Activated naive CD4-positive, alpha-beta T cell treated with anti-CD3 and anti-CD28 coated beads, Interleukin-2, amount 50 U/mL, for 72 hours (primary cell): ENCODE data around the gene PTH2. TPM values are rescaled to one million over a fixed set of nuclear protein-coding genes. Genes with fewer than 3 reads are reported as not detected.

ENCODE experiments used
- ATAC-seq, 2 donors: fragments of 150-1000 bp; cut with Tn5 transposase; 2 replicates each; pipeline ENCODE4 v1.10.0; 2021; ENCODE audit warnings: mild to moderate bottlenecking in 2 of 2, moderate library complexity in 2 of 2
- DNase-seq, 2 donors: peaks; one replicate each; pipeline ENCODE4 v3.0.0; 2021 to 2022; ENCODE audit warnings: low spot score in 2 of 2
- H3K27ac Mint-ChIP-seq, 2 donors: one replicate each; pipeline ENCODE4 v1.8.0; 2022; ENCODE audit warnings: mild to moderate bottlenecking in 2 of 2, mixed read lengths in 2 of 2
- H3K36me3 Mint-ChIP-seq, 2 donors: one replicate each; pipeline ENCODE4 v1.8.0; 2022; ENCODE audit warnings: mixed read lengths in 2 of 2
- H3K9me3 Mint-ChIP-seq, 2 donors: one replicate each; pipeline ENCODE4 v1.8.0; 2022; ENCODE audit warnings: mixed read lengths in 2 of 2
- total RNA-seq, 2 donors: library from RNA; stranded (reverse); gene quantifications; one replicate each; pipeline ENCODE4 v1.2.3, GENCODE V29; 2022

Gene PTH2
- total RNA-seq, 2 donors from 2014 or later, result not detected

DNA sequence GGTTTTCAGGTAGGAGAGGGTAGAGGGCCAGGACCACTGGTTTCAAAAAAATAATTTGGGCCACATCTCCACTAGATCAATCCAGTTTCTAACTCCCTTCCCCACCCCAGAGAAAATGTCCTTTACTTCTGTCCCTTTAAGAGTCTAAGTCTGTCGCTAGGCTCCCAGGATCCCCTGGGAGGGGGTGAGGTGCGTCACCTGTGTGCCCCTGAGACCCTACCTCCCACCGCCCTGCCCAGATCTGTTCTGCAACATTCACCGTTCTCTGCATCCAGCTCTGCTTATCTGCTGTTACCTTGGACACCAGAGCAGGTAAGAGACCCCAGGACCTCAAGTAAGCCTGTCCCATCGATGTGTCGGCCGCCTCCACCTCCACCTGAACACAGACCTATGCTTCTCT is 1.9 kb upstream of the PTH2 start, which contains the start of gene GFY:
Gene GFY, plus strand, starts transcription at position 211 of the 400 bp plus-strand sequence. CDS start 1,043 bp downstream, outside the sequence.
- no peak for DNase-seq
- no peaks in the 10 kb centered on the region for H3K9me3 Mint-ChIP-seq
- no peak within 1 kb of the TSS for H3K27ac Mint-ChIP-seq
- ATAC-seq, result no peak
- peaks cover 0 to 24% of the 10 kb centered on the region in 2 donors for H3K36me3 Mint-ChIP-seq

DNA sequence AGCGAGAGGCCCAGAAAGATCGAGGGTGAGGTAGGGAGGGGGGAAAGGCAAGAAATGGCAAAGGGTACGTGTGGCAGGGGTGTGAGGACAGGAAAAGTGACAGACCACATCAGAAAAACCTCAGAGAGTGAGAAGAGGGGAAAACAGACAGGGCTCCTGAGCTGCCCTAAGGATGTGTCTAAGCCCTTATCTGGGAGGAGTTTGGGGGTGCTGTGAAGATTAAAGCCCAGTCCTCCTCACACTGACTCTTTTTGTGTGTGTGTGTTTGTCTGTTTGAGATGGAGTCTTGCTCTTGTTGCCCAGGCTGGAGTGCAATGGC is 703 bp upstream of the PTH2 start:
- Mint-ChIP-seq H3K27ac (peak overlapping the region in 1 of 2 donors; percentile 9), H3K9me3 (no peaks in the 10 kb centered on the region), H3K36me3 (peaks cover 0 to 18% of the 10 kb centered on the region in 2 donors)
- ATAC-seq (peak; percentile 30 to 70), DNase-seq (no peak)

DNA sequence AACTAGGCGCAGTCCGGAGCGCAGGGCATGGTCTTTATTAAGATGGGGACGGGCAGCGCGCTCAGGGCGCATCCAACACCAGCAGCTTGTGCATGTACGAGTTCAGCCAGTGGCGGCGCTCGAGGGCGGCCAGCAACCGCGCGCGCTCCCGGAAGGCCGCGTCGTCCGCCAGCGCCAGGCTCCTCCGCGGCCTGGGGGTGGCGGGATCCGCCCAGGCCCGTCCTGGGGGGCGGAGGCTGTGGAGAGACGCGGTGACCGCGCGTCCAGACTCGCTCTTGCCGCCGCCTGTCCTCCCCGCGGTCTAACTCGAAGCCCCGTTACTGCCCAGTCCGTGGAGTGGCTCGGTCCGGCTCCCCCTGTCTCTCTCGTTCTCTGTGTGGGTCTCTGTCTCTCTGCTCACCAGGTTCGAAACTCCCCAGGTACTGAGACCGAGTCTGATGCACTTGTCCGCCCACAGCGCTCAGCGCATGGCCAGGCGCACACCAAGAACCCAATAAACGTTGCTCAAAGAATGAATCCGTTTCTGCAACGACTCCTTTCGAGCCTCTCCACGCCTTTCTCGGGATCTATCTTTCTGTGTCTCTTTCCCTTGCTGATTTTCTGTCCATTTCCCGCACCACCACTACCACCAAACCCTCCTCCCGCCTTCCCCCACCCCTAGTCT is 702 bp downstream of the PTH2 start:
- peak in 1 of 2 donors; percentile 78 for DNase-seq
- H3K27ac Mint-ChIP-seq, result no peak overlapping the region
- peaks cover 0 to 18% of the 10 kb centered on the region in 2 donors for H3K36me3 Mint-ChIP-seq
- peak; percentile 72 for ATAC-seq
- no peaks in the 10 kb centered on the region for H3K9me3 Mint-ChIP-seq

DNA sequence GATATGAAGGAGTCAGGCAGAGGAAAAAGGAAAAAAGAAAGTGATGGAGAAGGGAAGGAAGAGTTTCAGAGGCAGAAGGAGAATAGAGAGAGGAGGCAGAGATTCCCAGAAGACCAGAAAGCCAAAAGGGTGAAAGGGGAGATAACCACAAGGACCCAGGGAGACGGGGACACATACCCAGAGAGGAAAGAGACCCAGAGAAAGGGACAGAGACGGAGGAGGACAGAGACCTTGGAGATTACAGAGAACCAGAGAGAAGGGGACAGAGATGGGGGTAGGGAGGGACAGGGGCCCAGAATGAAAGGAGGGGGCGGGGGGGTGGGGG is 1.4 kb downstream of the PTH2 start:
- Mint-ChIP-seq H3K27ac (no peak overlapping the region), H3K36me3 (peaks cover 0 to 13% of the 10 kb centered on the region in 2 donors), H3K9me3 (no peaks in the 10 kb centered on the region)
- no peak for DNase-seq
- ATAC-seq, result no peak

DNA sequence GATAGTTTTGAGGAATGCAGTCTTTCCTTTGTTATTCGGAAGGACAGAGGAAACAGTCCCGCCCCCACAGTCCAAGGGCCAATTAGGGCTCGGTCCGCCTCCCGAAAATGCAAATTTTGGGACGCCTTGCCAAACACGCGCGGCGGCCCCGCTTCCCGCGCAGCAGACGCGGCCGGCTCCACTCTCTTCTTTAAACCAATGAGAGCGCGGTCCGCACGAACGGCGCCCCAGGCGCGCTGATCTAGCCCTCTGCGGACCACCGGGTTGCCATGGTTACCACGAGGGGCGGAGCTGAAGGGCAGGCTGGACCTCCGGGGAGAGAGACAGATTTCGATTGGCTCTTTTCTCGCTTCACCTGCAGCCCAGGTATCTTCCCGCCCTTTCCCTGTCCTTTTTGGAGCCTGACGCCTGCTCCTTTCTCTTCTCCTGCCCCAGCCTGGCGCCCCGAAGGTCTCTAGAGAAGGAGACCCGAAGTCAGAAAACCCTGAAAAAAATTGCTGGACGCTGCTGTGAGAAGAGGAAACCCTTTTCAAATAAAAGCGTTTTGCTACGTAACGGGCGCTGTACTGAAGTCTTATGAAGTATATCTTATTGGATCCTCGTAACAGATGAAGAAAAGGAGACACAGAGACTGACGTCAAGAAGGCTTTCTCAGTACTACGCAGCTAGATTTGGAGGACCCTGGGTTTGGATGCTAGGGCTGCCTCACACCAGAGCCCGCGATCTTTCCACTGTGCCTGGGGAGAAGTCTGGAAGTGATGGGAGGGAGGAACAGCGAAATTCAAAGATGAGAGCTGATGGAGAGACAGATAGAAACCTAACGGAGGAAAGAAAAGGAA is 2.0 kb downstream of the PTH2 start:
- peaks cover 0 to 8% of the 10 kb centered on the region in 2 donors for H3K36me3 Mint-ChIP-seq
- H3K27ac Mint-ChIP-seq, result no peak overlapping the region
- ATAC-seq (peak in 1 of 2 donors; percentile 63), DNase-seq (peak in 1 of 2 donors; percentile 64)
- no peaks in the 10 kb centered on the region for H3K9me3 Mint-ChIP-seq

DNA sequence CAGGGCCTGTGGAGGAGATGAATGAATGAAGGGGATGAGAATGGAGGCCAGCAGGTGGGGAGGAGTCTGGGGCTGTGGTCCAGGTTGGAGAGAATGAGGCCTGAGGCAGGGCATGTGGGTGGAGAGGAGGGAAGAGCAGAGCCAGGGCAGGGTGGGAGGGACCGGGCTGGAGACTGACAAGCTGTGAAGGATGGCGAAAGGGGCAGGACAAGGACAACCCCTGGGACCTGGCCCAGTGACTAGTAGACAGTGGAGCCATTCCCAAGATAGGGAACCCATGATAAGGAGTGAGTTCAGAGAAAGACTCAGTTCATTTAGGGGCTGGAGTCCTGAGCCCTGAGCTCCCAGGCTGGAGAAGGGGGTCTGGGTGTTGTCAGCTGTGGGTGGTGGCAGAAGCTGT is 3.0 kb downstream of the PTH2 start:
- H3K9me3 Mint-ChIP-seq, result no peaks in the 10 kb centered on the region
- no peak for DNase-seq

DNA sequence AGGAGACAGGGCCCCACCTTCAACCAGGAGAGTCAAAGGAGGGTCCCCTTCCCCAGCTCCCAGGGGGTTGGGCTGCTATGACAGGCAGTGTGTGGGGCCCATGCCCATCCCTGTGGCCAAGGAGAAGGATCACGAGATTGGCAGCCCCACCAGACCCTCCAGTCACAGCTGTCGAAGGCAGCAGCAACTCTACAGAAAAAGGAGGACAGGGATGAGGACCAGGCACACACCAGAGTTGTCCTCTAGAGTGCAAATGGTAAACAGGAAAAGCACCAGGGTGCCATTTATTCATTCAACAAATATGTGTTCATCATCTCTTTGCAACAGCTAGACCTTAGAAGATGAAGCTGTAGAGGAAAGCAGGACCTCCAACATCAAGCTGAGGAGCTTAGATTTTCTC is 4.1 kb downstream of the PTH2 start:
- H3K9me3 Mint-ChIP-seq, result no peaks in the 10 kb centered on the region

More for the DNA sequence above, 3.0 kb downstream of the PTH2 start:
- peak overlapping the region in 1 of 2 donors; percentile 11 for H3K27ac Mint-ChIP-seq
- H3K36me3 Mint-ChIP-seq, result peaks cover 0 to 5% of the 10 kb centered on the region in 2 donors
- ATAC-seq, result no peak

DNA sequence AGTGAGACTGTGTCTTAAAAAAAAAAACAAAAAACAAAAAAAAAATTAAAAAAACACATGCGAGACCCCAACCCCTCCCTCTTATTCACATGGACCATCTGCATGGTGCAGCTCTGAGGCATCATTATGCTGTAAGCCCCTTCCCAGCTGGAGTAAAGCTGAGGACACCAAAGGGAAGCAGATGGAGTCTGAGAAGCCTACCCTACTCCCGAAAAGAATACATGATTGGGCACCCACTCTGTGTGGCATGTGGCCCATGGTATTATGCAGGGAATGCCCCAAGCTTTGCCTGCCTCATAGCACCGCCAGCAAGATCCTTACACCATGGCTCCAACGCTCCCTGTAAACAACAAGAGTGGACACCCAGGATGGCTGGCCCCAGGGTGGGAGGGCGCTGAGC is 4.7 kb downstream of the PTH2 start:
- ATAC-seq (no peak), DNase-seq (no peak)
- Mint-ChIP-seq H3K9me3 (no peaks in the 10 kb centered on the region), H3K36me3 (peaks cover 0 to 5% of the 10 kb centered on the region in 2 donors), H3K27ac (no peak overlapping the region)

More for the DNA sequence above, 4.1 kb downstream of the PTH2 start:
- DNase-seq (no peak), ATAC-seq (no peak)
- Mint-ChIP-seq H3K27ac (no peak overlapping the region), H3K36me3 (peaks cover 0 to 5% of the 10 kb centered on the region in 2 donors)

DNA sequence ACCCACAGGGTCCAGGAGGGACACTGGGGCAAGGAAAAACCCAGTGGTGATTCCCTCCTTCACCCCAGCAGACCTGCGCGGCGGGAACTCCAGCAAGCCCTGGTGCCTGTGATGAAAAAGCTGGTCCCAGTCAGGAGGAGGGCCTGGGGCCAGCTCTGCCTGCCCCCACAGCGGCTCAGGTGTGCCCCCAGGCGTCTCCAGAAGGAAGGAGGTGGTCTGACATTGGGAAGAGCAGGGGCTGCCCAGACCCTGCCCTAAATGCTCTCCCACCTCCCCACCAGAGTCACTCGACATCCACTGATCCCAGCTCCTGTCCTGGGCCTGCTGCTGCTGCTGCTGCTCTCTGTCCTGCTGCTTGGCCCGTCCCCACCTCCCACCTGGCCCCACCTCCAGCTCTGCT is 6.2 kb downstream of the PTH2 start:
- Mint-ChIP-seq H3K9me3 (no peaks in the 10 kb centered on the region), H3K27ac (no peak overlapping the region), H3K36me3 (peaks cover 0 to 5% of the 10 kb centered on the region in 2 donors)
- no peak for ATAC-seq
- no peak for DNase-seq

DNA sequence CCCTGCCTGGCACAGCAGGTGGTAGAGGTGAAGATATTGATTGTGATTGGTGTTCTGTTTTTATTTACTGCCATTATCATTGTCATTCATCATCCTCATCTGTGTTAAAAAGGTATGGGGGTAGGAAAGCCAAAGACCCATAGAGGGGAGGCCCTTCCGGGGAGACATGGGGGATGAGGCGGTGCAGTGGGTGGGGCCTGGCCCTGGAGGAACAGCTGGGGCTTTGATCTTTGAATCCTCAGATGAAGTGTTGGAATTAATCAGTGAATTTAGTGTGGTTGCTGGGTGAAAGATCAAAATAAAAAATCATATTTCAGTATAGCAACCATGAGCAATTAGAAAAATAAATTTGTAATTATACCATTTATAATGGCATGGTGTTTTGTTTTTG is 7.4 kb downstream of the PTH2 start:
- no peak for ATAC-seq
- no peak for DNase-seq
- H3K27ac Mint-ChIP-seq, result no peak overlapping the region
- no peaks in the 10 kb centered on the region for H3K9me3 Mint-ChIP-seq
- no peaks in the 10 kb centered on the region for H3K36me3 Mint-ChIP-seq

DNA sequence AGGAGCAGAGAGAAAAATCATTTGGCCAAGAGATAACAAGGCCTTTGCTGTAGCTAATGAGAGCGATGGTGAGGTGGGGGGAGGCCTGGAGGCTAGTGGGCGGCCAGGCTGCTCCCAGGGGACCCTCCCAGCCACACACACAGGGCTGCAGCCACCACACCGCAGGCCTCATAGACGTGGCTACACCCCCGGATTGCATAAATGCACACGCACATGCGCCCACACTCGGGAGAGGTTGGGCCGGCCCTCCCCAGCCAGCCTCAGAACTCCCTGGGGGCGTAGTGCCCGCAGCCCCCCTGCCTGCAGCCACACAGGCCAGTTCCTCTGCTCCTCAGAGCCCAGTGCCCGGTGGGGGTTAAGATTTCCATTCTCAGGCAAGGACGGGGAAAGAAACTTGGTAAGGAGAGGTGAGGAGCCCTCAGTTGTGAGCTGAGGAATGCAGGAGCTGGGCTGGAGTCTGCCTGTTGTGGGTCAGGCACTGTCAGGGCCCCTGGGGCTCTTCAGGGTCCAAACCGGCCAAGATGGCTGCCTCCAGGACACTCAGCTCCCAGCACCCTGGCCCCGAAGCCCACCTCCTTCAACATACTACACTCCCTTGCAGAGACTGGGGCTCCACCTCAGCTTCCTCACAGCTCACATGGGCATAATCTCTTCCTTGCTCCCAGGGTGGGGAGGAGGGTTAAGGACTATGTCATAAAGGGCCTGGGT is 8.0 kb downstream of the PTH2 start:
- H3K9me3 Mint-ChIP-seq, result no peaks in the 10 kb centered on the region
- H3K36me3 Mint-ChIP-seq, result no peaks in the 10 kb centered on the region
- DNase-seq (no peak), ATAC-seq (no peak)
- no peak overlapping the region for H3K27ac Mint-ChIP-seq

DNA sequence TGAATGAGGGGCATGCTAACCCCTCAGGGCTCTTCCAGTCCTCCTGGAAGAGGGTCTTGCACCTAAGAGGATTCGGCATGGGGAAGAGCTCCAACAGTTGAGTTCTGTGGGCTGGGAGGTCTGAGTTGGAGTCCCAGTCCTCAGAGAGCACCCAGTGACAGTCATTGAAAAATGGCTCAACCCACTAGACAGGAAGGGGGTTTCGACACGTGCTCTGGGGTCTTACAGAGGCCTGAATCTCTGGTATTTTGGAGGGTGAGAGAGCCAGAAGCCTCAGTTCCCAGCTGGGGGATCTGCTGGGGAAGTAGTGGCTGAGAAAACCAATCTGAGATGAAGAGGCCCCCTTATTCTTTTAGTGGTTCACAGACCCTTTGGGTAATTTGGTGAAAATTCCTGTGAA is 9.0 kb downstream of the PTH2 start:
- H3K36me3 Mint-ChIP-seq, result no peaks in the 10 kb centered on the region
- ATAC-seq (no peak), DNase-seq (no peak)
- no peak overlapping the region for H3K27ac Mint-ChIP-seq
- peaks cover 0 to 5% of the 10 kb centered on the region in 2 donors for H3K9me3 Mint-ChIP-seq

DNA sequence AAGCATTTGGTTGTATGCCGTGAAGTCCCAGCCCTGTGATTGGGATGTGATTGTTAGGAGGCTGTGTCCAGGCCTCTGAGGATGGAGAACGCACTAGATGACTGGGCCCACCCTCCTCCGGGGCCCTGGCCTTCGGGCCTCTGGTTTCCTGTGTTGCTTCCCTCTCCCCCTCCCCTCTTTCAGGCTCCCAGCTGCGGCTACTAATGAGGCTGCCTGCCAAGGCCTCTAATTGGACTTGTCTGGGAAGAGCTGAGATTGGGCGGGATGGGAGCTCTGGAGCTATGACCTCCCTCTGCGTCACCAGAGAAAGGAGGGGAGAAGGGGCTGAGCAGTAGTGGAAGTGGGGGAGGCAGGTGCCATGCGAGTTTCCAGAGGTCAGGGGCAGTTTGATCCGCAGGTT is 9.9 kb downstream of the PTH2 start:
- H3K36me3 Mint-ChIP-seq, result no peaks in the 10 kb centered on the region
- no peak for DNase-seq
- no peak overlapping the region for H3K27ac Mint-ChIP-seq
- peaks cover 0 to 6% of the 10 kb centered on the region in 2 donors for H3K9me3 Mint-ChIP-seq
- ATAC-seq, result no peak

DNA sequence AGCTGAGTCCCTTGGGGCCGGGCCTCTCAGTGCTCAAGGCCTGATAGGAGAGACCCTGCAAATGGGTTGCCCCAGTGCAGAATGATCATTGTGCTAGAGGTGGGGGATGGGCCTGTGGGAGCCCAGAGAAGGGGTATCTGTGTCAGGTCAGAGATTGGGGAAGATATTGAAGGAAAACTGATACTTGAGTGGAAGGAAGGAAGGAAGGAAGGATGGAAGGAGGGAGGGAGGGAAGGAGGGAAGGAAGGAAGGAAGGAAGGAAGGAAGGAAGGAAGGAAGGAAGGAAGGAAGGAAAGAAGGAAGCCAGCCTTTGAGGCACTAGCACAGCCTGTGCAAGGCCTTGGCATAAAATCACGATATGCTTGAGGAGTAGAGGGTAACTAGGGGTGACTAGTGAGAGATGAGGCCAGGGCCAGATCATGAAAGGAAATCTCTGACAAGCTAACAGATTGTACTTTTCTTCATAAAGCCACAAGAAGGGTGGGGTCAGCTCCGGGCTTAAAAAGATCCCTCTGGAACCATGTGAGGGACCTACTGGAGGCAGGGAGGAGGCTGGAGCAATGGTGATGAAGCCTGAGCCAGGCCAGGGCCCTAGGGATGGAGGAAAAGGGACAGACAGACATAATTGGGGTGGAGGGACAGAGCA is 11.4 kb downstream of the PTH2 start:
- Mint-ChIP-seq H3K27ac (peak overlapping the region in 1 of 2 donors; percentile 6), H3K36me3 (no peaks in the 10 kb centered on the region), H3K9me3 (peaks cover 0 to 6% of the 10 kb centered on the region in 2 donors)
- DNase-seq (no peak), ATAC-seq (no peak)

DNA sequence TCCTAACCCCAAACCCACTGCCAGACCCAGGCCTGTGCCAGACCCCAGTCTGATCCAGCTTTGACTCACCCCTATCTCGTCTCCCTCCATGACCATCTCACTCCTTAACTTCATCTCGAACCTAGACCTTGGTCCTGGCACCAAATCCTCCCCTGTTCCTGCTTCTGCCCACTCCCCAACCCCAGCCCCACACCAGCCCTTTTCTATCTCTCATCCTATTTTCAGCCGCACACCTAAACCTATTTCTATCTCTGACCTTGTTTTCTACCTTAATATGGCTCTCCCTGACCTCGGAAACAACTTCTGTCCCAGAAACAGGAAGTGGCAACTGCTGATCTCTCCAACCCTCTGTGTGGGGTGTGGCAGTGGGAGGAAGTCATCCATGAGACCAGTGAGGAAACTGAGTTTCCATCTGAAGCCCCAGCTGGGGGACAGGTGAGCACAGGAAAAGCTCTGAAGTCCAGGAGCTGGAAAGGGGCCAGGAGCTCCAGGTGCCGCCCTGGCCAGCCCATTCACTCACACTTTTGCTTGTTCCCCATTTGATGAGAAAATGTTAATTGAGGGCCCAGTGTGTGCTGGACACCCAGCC is 13.7 kb downstream of the PTH2 start:
- peak overlapping the region; percentile 87 to 92 for H3K27ac Mint-ChIP-seq
- peaks cover 0 to 6% of the 10 kb centered on the region in 2 donors for H3K9me3 Mint-ChIP-seq
- peak; percentile 44 to 74 for ATAC-seq

DNA sequence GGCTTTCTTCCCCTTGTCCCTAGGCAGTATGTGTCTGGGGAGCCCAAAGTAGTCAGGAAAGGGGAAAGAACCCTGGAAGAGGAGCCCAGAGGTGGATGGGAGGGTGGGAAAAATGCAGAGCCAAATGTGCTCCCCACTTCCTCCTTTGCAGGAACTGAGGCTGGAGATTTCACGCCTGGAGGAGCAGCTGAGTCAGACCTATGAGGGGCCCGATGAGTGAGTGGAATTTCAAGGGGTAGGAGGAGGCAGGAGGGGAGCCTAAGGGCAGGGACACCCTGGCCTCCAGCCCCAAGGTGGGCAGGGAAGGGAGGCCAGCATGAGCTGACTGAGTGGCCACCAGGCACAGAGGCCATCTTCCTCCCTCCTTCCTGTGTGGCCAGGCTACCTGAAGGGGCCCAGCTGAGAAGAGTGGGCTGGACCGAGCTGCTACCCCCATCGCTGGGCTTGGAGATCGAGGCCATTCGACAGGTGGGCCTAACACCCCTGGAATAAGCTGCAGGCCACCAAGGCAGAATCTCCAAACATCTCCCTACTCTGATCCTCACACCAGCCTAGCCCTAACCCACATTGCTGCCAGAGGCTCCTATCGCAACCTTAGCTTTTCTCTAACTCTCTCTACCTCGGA is 14.3 kb downstream of the PTH2 start:
- Mint-ChIP-seq H3K27ac (peak overlapping the region; percentile 87 to 92), H3K9me3 (peaks cover 0 to 6% of the 10 kb centered on the region in 2 donors), H3K36me3 (no peaks in the 10 kb centered on the region)
- ATAC-seq, result peak in 1 of 2 donors; percentile 27
- DNase-seq, result no peak

More for the DNA sequence above, 13.7 kb downstream of the PTH2 start:
- no peaks in the 10 kb centered on the region for H3K36me3 Mint-ChIP-seq
- DNase-seq, result no peak
